SK-N-SH (cell line): ENCODE data around the gene ICA1. TPM values are rescaled to one million over a fixed set of nuclear protein-coding genes. Genes with fewer than 3 reads are reported as not detected.

Experiments used
- CTCF ChIA-PET: fragments of 300-600, 350-600 bp; formaldehyde crosslinking; extraction: SDS; loops from one replicate; lab custom pipeline; 2021; lab: Yijun Ruan, JAX
- POLR2A ChIA-PET: fragments of 350-600 bp; sonication (Branson Sonifier 250); formaldehyde crosslinking; extraction: SDS; loops from one replicate; lab custom pipeline; 2020; ENCODE audit warnings: antibody characterized with exemption, inconsistent platforms; lab: Yijun Ruan, JAX
- DNase-seq: peaks from one replicate; pipeline ENCODE4 v3.0.0; 2012
- H2AFZ ChIP-seq: fragments of 200-600 bp; sonication (generic); 2 replicates; pipeline ENCODE4 v1.8.1; 2016; ENCODE audit warnings: antibody characterized with exemption, mild to moderate bottlenecking, low read depth
- H3F3A ChIP-seq: fragments of 200-600 bp; sonication (generic); replicated peaks from 2 replicates; pipeline ENCODE3; 2016; ENCODE audit warnings: antibody characterized with exemption, mild to moderate bottlenecking; ENCODE audit not compliant: insufficient read depth
- H3K27ac ChIP-seq, 2 experiments: fragments of 200-500 bp in 1 of 2; fragments of 200-600 bp in 1 of 2; sonication (Bioruptor generic) in 1 of 2; sonication (generic), shearing (Covaris generic) in 1 of 2; 2 replicates each; pipeline versions ENCODE4 v1.5.1 to v1.6.1; 2014 to 2016; ENCODE audit warnings: low read depth in 2 of 2, inconsistent platforms in 1 of 2, low read length in 1 of 2, mild to moderate bottlenecking in 1 of 2, mixed read lengths in 1 of 2
- H3K27me3 ChIP-seq: fragments of 200-600 bp; sonication (generic), shearing (Covaris generic); 2 replicates; pipeline ENCODE4 v1.6.1; 2016; ENCODE audit warnings: mixed run types; ENCODE audit not compliant: insufficient read depth
- H3K36me3 ChIP-seq, 2 experiments: fragments of 200-500 bp in 1 of 2; fragments of 200-600 bp in 1 of 2; sonication (Bioruptor generic) in 1 of 2; sonication (generic) in 1 of 2; replicated peaks in 1 of 2; 2 replicates each; pipeline versions ENCODE3 to v1.5.1; 2014 to 2016; ENCODE audit warnings: low read length in 1 of 2, mild to moderate bottlenecking in 1 of 2; ENCODE audit not compliant: insufficient read depth in 2 of 2, control insufficient read depth in 1 of 2
- H3K4me1 ChIP-seq, 2 experiments: fragments of 200-500 bp in 1 of 2; fragments of 200-600 bp in 1 of 2; sonication (Bioruptor generic) in 1 of 2; sonication (generic), shearing (Covaris generic) in 1 of 2; 2 replicates each; pipeline versions ENCODE4 v1.5.1 to v1.6.1; 2014 to 2016; ENCODE audit warnings: low read depth in 1 of 2, low read length in 1 of 2, mixed run types in 1 of 2; ENCODE audit not compliant: insufficient read depth in 2 of 2, control insufficient read depth in 1 of 2
- H3K4me2 ChIP-seq: fragments of 200-600 bp; sonication (generic), shearing (Covaris generic); 2 replicates; pipeline ENCODE4 v1.6.1; 2017; ENCODE audit warnings: mixed run types
- H3K4me3 ChIP-seq, 2 experiments: fragments of 200-500 bp in 1 of 2; fragments of 200-600 bp in 1 of 2; sonication (Bioruptor generic) in 1 of 2; sonication (generic), shearing (Covaris generic) in 1 of 2; 2 replicates each; pipeline versions ENCODE4 v1.5.1 to v1.8.1; 2014 to 2016; ENCODE audit warnings: low read depth in 2 of 2, inconsistent platforms in 1 of 2, low read length in 1 of 2, mild to moderate bottlenecking in 1 of 2, mixed read lengths in 1 of 2, moderate library complexity in 1 of 2
- H3K79me2 ChIP-seq: fragments of 200-600 bp; sonication (generic); 2 replicates; pipeline ENCODE4 v1.8.1; 2017; ENCODE audit warnings: mild to moderate bottlenecking; ENCODE audit not compliant: insufficient read depth
- H3K9ac ChIP-seq: fragments of 200-600 bp; sonication (generic); 2 replicates; pipeline ENCODE4 v1.6.1; 2017; ENCODE audit warnings: mixed run types
- H3K9me2 ChIP-seq: fragments of 200-600 bp; sonication (generic); 2 replicates; pipeline ENCODE4 v1.6.1; 2017; ENCODE audit warnings: mixed run types
- H3K9me3 ChIP-seq: fragments of 200-600 bp; sonication (generic); 2 replicates; pipeline ENCODE4 v1.6.1; 2017; ENCODE audit warnings: mixed run types, mild to moderate bottlenecking, moderate library complexity
- H4K20me1 ChIP-seq: fragments of 200-600 bp; sonication (generic); 2 replicates; pipeline ENCODE4 v1.6.1; 2017; ENCODE audit warnings: mild to moderate bottlenecking, mixed run types; ENCODE audit not compliant: insufficient read depth
- CHD2 ChIP-seq: fragments of 150-350 bp; IDR thresholded peaks from 2 replicates; pipeline ENCODE4 v1.6.1; 2018; ENCODE audit warnings: low read length; ENCODE audit not compliant: partially characterized antibody
- CTCF ChIP-seq: fragments of 200-600 bp; sonication (generic); IDR thresholded peaks from 2 replicates; pipeline ENCODE4 v1.6.1; 2017; ENCODE audit warnings: antibody characterized with exemption, mild to moderate bottlenecking, moderate library complexity
- EZH2phosphoT487 ChIP-seq: fragments of 200-600 bp; sonication (generic); IDR thresholded peaks from 2 replicates; pipeline ENCODE4 v1.6.1; 2017; ENCODE audit warnings: low read depth, mixed run types, mild to moderate bottlenecking, antibody characterized with exemption, moderate library complexity, borderline replicate concordance
- FOSL2 ChIP-seq: IDR thresholded peaks from 2 replicates; pipeline ENCODE4 v1.4.0; 2012; ENCODE audit warnings: low read depth, mild to moderate bottlenecking, moderate library complexity, borderline replicate concordance
- FOXM1 ChIP-seq: IDR thresholded peaks from 2 replicates; pipeline ENCODE4 v1.4.0; 2012; ENCODE audit warnings: low read depth, mild to moderate bottlenecking
- MEF2A ChIP-seq: IDR thresholded peaks from 2 replicates; pipeline ENCODE4 v1.4.0; 2012; ENCODE audit warnings: low read depth, borderline replicate concordance
- PBX3 ChIP-seq: IDR thresholded peaks from 2 replicates; pipeline ENCODE4; 2012
- RAD21 ChIP-seq: IDR thresholded peaks from 2 replicates; pipeline ENCODE4 v1.6.1; 2012; ENCODE audit warnings: mild to moderate bottlenecking, low read length
- RCOR1 ChIP-seq: fragments of 150-350 bp; IDR thresholded peaks from 2 replicates; pipeline ENCODE4 v1.6.1; 2017; ENCODE audit warnings: antibody characterized with exemption, low read length
- RFX5 ChIP-seq: IDR thresholded peaks from 2 replicates; pipeline ENCODE4 v1.6.1; 2012; ENCODE audit warnings: mild to moderate bottlenecking, improper control_type of control experiment, low read length
- RXRA ChIP-seq: IDR thresholded peaks from 2 replicates; pipeline ENCODE4 v1.4.0; 2012; ENCODE audit warnings: low read depth, mild to moderate bottlenecking, borderline replicate concordance
- SIN3A ChIP-seq: IDR thresholded peaks from 2 replicates; pipeline ENCODE4 v1.6.1; 2012; ENCODE audit warnings: low read depth, mild to moderate bottlenecking, low read length, moderate library complexity, borderline replicate concordance
- TAF1 ChIP-seq: IDR thresholded peaks from 2 replicates; pipeline ENCODE4 v1.6.1; 2012; ENCODE audit warnings: low read depth, mild to moderate bottlenecking, low read length, moderate library complexity, borderline replicate concordance
- YY1 ChIP-seq: IDR thresholded peaks from 2 replicates; pipeline ENCODE4 v1.4.0; 2012; ENCODE audit warnings: low read depth, mild to moderate bottlenecking
- WGBS: methylation state at CpG from one replicate; pipeline ENCODE4 v1.1.6; 2017; ENCODE audit warnings: low lambda C conversion rate; 5-methylcytosine and 5-hydroxymethylcytosine counted together
- polyA plus RNA-seq, 3 experiments: library from polyadenylated mRNA; depleted of rRNA; stranded (reverse); fragments of >200 nt; gene quantifications; 2 replicates each; pipeline ENCODE4 v1.2.3, GENCODE V29; 2012
- TF ChIP-seq, protein P1 (sequence below): IDR thresholded peaks from 2 replicates; pipeline ENCODE4 v1.6.1; 2012; ENCODE audit warnings: mild to moderate bottlenecking, low read depth, low read length, moderate library complexity

ICA1 gene
- polyA plus RNA-seq, 1 of the 3 experiments (the other 2 are of a cell fraction) = 2.4 TPM

- H3K27me3 ChIP-seq = no peaks in the 10 kb centered on the region
- H3K4me3 ChIP-seq = no peak overlapping the region
- no peak overlapping the region for H3K27ac ChIP-seq
- no peak overlapping the region for H3K9ac ChIP-seq
- H4K20me1 ChIP-seq = no peaks in the 10 kb centered on the region
- WGBS = 62% methylated on average over 3 of the region's 3 CpGs
- TF ChIP-seq CHD2 (no peak), RAD21 (peak; percentile 56), CTCF (peak; percentile 27; the same call in 1 of the 2 replicates)
- no peaks in the 10 kb centered on the region for H3K9me2 ChIP-seq
- H2AFZ ChIP-seq = no peak overlapping the region
- POLR2A ChIA-PET = no interaction called here
- no peaks in the 10 kb centered on the region for H3F3A ChIP-seq
- no peak overlapping the region for H3K4me2 ChIP-seq
- H3K9me3 ChIP-seq = no peaks in the 10 kb centered on the region
- CTCF ChIA-PET = interaction anchor here (0.7 to 2.1 kb wide), 4 partner anchors 11 to 57 kb away, joined by 3 to 8 read pairs (median 4); no protein-coding TSS in a partner anchor
- no peak for DNase-seq
- H3K4me1 ChIP-seq = no peaks in the 10 kb centered on the region; a peak in 1 of 4 replicates
- no peaks in the 10 kb centered on the region for H3K36me3 ChIP-seq
- no peaks in the 10 kb centered on the region for H3K79me2 ChIP-seq
Measured at GRCh38 chr7:8277394-8277982, 15.5 kb upstream of the ICA1 start.

GRCh38 chr7:8274589-8274988, 12.6 kb upstream of the ICA1 start:
- DNase-seq = no peak
- H3K27ac ChIP-seq = no peak overlapping the region
- H3K9ac ChIP-seq = no peak overlapping the region
- no peak overlapping the region for H2AFZ ChIP-seq
- H4K20me1 ChIP-seq = no peaks in the 10 kb centered on the region
- ChIA-PET CTCF (interaction anchor here (0.8 to 1.5 kb wide), 5 partner anchors 8 to 58 kb away, joined by 3 to 5 read pairs (median 3); partner anchors contain the start of gene ICA1), POLR2A (no interaction called here)
- H3F3A ChIP-seq = no peaks in the 10 kb centered on the region
- 75% methylated on average over 2 of the region's 2 CpGs for WGBS
- H3K4me3 ChIP-seq = no peak overlapping the region
- H3K4me2 ChIP-seq = no peak overlapping the region
- peaks cover 0 to 7% of the 10 kb centered on the region in 2 experiments; a peak in 2 of 4 replicates for H3K4me1 ChIP-seq
- H3K9me3 ChIP-seq = no peaks in the 10 kb centered on the region
- H3K79me2 ChIP-seq = no peaks in the 10 kb centered on the region
- H3K9me2 ChIP-seq = no peaks in the 10 kb centered on the region
- no peaks in the 10 kb centered on the region for H3K27me3 ChIP-seq
- TF ChIP-seq RXRA (no peak), YY1 (no peak), MEF2A (no peak), FOXM1 (no peak), TAF1 (no peak), CHD2 (no peak), EZH2phosphoT487 (no peak), FOSL2 (no peak), RCOR1 (no peak), SIN3A (no peak), PBX3 (no peak), RFX5 (no peak), RAD21 (no peak)
- TF ChIP-seq, protein P1, sequence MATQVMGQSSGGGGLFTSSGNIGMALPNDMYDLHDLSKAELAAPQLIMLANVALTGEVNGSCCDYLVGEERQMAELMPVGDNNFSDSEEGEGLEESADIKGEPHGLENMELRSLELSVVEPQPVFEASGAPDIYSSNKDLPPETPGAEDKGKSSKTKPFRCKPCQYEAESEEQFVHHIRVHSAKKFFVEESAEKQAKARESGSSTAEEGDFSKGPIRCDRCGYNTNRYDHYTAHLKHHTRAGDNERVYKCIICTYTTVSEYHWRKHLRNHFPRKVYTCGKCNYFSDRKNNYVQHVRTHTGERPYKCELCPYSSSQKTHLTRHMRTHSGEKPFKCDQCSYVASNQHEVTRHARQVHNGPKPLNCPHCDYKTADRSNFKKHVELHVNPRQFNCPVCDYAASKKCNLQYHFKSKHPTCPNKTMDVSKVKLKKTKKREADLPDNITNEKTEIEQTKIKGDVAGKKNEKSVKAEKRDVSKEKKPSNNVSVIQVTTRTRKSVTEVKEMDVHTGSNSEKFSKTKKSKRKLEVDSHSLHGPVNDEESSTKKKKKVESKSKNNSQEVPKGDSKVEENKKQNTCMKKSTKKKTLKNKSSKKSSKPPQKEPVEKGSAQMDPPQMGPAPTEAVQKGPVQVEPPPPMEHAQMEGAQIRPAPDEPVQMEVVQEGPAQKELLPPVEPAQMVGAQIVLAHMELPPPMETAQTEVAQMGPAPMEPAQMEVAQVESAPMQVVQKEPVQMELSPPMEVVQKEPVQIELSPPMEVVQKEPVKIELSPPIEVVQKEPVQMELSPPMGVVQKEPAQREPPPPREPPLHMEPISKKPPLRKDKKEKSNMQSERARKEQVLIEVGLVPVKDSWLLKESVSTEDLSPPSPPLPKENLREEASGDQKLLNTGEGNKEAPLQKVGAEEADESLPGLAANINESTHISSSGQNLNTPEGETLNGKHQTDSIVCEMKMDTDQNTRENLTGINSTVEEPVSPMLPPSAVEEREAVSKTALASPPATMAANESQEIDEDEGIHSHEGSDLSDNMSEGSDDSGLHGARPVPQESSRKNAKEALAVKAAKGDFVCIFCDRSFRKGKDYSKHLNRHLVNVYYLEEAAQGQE = no peak
- H3K36me3 ChIP-seq = no peaks in the 10 kb centered on the region
